Fibroblast of villous mesenchyme (primary cell): ENCODE data around the gene NTM. TPM values are rescaled to one million over a fixed set of nuclear protein-coding genes. Genes with fewer than 3 reads are reported as not detected.

Experiments
- DNase-seq: peaks from one replicate; pipeline ENCODE4 v3.0.0-alpha.2; 2010; ENCODE audit warnings: low read depth
- H3K4me3 ChIP-seq: 2 replicates; pipeline ENCODE4 v1.5.1; 2011; ENCODE audit warnings: low read depth, mild to moderate bottlenecking, low read length
- total RNA-seq: library from RNA; depleted of rRNA; stranded (reverse); fragments of >200 nt; gene quantifications from 2 replicates; pipeline ENCODE4 v1.2.3, GENCODE V29; 2012
- TF ChIP-seq, protein P1 (sequence below): IDR thresholded peaks from 2 replicates; pipeline ENCODE4 v1.5.1; 2012; ENCODE audit warnings: low read depth, mild to moderate bottlenecking, low read length; ENCODE audit not compliant: insufficient read depth

Gene NTM
- total RNA-seq, 1 donor, result 7.3 TPM

DNA sequence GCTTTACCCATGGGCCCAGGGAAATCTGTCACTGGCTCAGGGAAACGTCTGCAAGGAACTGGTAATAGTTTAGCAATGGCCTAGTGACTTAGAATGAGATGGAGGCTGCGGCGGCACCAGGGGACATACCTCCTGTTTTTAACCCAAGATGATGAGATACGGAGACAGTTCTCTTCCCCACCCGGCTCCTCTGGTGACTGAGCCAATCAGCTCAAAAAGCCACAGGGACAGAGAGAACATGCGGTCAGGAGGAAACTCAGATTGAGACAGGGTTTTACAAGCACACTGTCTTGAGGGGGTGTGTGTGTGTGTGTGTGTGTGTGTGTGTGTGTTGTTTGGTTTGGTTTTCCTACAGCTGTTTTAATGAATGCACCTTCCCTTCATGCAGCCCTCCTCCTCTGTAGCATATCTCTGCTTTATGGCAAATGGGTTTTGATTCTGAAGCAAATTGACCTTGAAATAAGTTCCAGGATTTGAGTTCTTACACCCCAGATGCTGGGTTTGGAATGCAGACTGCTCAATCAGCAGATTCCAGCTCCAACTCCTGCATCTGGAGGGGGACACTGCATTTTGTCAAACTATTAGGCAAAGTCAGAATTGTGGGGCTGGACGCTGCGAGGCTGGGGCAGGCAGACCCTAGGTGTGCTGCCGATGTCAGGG lies 246.2 kb downstream of the NTM start:
- no peak for DNase-seq
- TF ChIP-seq, protein P1, sequence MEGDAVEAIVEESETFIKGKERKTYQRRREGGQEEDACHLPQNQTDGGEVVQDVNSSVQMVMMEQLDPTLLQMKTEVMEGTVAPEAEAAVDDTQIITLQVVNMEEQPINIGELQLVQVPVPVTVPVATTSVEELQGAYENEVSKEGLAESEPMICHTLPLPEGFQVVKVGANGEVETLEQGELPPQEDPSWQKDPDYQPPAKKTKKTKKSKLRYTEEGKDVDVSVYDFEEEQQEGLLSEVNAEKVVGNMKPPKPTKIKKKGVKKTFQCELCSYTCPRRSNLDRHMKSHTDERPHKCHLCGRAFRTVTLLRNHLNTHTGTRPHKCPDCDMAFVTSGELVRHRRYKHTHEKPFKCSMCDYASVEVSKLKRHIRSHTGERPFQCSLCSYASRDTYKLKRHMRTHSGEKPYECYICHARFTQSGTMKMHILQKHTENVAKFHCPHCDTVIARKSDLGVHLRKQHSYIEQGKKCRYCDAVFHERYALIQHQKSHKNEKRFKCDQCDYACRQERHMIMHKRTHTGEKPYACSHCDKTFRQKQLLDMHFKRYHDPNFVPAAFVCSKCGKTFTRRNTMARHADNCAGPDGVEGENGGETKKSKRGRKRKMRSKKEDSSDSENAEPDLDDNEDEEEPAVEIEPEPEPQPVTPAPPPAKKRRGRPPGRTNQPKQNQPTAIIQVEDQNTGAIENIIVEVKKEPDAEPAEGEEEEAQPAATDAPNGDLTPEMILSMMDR, result no peak

DNA sequence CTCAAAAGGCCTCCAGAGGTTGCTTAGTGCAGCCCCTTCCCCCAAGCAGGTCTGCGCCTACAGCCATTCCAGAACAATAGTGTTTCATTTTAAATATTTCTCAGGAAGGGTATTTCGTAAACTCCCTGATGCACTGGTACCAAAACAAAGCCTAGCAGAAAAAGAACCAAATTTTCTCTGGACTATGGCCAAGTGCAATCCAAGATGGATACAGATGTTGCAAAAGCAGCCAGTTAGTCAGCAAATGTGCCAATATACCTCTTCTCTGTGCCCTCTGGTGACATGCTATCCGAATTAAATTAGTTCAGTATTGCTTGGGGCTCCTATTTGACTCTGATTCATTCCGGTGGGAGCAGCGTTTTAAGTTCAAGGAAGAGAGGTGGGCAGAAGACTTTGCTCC lies 247.8 kb downstream of the NTM start:
- DNase-seq, result no peak
- H3K4me3 ChIP-seq, result no peak overlapping the region
- TF ChIP-seq, protein P1, result no peak

More for the DNA sequence above, 246.2 kb downstream of the NTM start:
- H3K4me3 ChIP-seq, result no peak overlapping the region

DNA sequence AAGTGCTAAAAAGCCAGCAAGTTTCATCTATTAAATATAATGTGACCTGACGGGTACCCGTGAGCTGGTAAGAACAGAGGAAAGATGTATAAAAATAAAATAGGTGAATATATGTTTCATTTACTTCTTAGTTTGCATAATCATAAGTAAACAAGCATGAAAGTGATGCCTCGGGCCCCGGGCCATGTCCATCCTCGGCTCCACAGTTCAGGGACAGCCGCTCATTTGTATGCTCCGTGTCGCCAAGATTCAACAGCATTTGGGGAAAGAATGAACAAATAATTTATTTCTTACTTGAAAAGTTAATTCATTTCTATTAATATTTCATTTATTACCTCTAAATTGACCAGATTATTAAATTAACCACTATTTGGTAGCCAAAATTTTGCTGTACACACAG lies 251.8 kb downstream of the NTM start:
- no peak for DNase-seq
- TF ChIP-seq, protein P1, result no peak
- no peak overlapping the region for H3K4me3 ChIP-seq

DNA sequence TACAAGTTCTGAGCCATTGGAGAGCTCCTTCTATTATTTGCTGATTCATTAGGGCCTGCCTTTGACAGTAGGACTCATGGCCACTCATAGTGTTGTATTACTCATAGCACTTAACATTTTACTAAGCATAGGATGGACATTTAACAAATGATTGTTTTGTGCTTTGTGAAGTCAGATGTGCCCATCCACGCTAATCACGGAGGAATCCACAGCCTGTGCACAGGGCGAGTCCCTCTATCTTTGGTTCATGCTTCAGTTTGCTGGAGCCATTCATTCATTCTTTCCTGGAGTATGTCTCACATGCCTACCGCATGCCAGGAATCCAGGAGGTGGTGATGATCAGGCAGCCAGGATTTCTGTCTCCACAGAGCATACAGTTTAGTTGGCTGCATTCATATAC lies 254.1 kb downstream of the NTM start:
- TF ChIP-seq, protein P1, result no peak
- DNase-seq, result no peak

DNA sequence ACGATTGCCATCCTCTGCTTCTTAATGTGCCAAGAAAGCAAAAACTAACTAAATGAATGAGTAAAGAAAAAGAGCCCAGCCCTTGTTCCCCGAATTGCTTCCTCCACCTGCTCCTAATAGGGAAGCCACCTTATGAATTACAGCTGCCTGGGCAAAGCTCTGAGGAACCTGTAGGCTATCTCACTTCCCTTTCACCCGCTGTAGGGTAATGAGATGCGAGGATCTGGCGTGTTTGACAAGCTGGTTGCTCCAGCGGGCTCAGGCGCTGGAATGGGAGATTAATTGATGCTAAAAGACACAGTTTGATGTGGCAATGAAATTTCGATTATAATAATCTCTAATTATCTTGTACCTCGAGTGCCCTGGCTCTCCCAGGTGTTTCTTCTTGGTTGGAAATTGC lies 256.4 kb downstream of the NTM start:
- no peak overlapping the region for H3K4me3 ChIP-seq
- TF ChIP-seq, protein P1, result no peak

More for the DNA sequence above, 254.1 kb downstream of the NTM start:
- H3K4me3 ChIP-seq, result no peak overlapping the region

DNA sequence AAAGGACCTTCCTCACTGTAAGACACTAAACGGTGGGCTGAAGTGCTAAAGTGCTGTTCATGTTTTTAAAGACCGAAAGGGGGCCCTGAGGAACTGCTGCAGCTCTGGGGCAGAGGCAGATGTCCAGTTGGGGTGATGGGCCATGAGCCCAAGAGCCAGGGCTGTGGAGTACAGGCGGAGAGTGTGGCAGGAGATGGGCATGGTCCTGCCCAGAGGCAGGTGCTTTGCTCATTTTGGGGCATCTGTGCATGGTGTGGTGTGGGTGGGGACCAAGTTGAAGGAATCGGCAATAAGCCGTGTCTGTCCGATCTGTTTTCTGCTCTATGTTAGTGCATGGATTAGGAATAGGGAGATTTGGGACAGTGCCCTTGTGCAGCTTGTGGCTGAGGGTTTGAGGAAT lies 258.3 kb downstream of the NTM start:
- no peak overlapping the region for H3K4me3 ChIP-seq

More for the DNA sequence above, 256.4 kb downstream of the NTM start:
- DNase-seq, result no peak

More for the DNA sequence above, 258.3 kb downstream of the NTM start:
- TF ChIP-seq, protein P1, result no peak
- no peak for DNase-seq
